H9 (cell line): ENCODE results near the gene NKD2. TPM values are rescaled to one million over a fixed set of nuclear protein-coding genes. Genes with fewer than 3 reads are reported as not detected.

Source experiments
- DNase-seq: peaks from one replicate; pipeline ENCODE4 v3.0.0-alpha.2; 2017
- H2AFZ ChIP-seq: one replicate; pipeline ENCODE4 v1.6.1; 2013; ENCODE audit warnings: mild to moderate bottlenecking, low read length, control low read depth, moderate library complexity
- H2AK5ac ChIP-seq: 2 replicates; pipeline ENCODE4 v1.6.1; 2013; ENCODE audit warnings: low read length, control low read depth, mixed read lengths; ENCODE audit not compliant: insufficient read length
- H2BK120ac ChIP-seq: one replicate; pipeline ENCODE4 v1.6.1; 2013; ENCODE audit warnings: low read depth, mild to moderate bottlenecking, low read length, control low read depth, inconsistent platforms; ENCODE audit not compliant: poor library complexity, severe bottlenecking
- H2BK12ac ChIP-seq: 2 replicates; pipeline ENCODE4 v1.6.1; 2013; ENCODE audit warnings: low read length, control low read depth, mixed read lengths, low read depth; ENCODE audit not compliant: insufficient read length
- H2BK15ac ChIP-seq: 2 replicates; pipeline ENCODE4 v1.6.1; 2013; ENCODE audit warnings: low read depth, low read length, control low read depth
- H2BK20ac ChIP-seq: one replicate; pipeline ENCODE4 v1.6.1; 2013; ENCODE audit warnings: low read depth, mild to moderate bottlenecking, low read length, control low read depth, inconsistent platforms; ENCODE audit not compliant: poor library complexity, severe bottlenecking
- H2BK5ac ChIP-seq: 2 replicates; pipeline ENCODE4 v1.6.1; 2013; ENCODE audit warnings: low read length, control low read depth, mixed read lengths; ENCODE audit not compliant: insufficient read length
- H3K14ac ChIP-seq: 2 replicates; pipeline ENCODE4 v1.6.1; 2013; ENCODE audit warnings: low read length, control low read depth; ENCODE audit not compliant: insufficient read depth
- H3K18ac ChIP-seq: 2 replicates; pipeline ENCODE4 v1.6.1; 2013; ENCODE audit warnings: low read depth, mild to moderate bottlenecking, mixed read lengths, low read length, control low read depth; ENCODE audit not compliant: insufficient read length
- H3K23ac ChIP-seq: 2 replicates; pipeline ENCODE4 v1.6.1; 2013; ENCODE audit warnings: low read length, control low read depth, mixed read lengths, low read depth; ENCODE audit not compliant: insufficient read length
- H3K23me2 ChIP-seq: 2 replicates; pipeline ENCODE4 v1.6.1; 2013; ENCODE audit warnings: low read depth, mild to moderate bottlenecking, mixed read lengths, low read length, control low read depth; ENCODE audit not compliant: insufficient read length, poor library complexity, severe bottlenecking
- H3K27ac ChIP-seq: 2 replicates; pipeline ENCODE4 v1.5.1; 2013; ENCODE audit warnings: low read length, control low read depth, mixed read lengths, low read depth; ENCODE audit not compliant: insufficient read length
- H3K27me3 ChIP-seq: 2 replicates; pipeline ENCODE4 v1.6.1; 2013; ENCODE audit warnings: low read length, control low read depth, inconsistent platforms; ENCODE audit not compliant: insufficient read depth
- H3K4ac ChIP-seq: 2 replicates; pipeline ENCODE4 v1.6.1; 2013; ENCODE audit warnings: low read depth, mild to moderate bottlenecking, control low read depth, inconsistent platforms, low read length, moderate library complexity
- H3K4me1 ChIP-seq: 2 replicates; pipeline ENCODE4 v1.6.1; 2013; ENCODE audit warnings: low read length, control low read depth, inconsistent platforms; ENCODE audit not compliant: insufficient read depth
- H3K4me2 ChIP-seq: 2 replicates; pipeline ENCODE4 v1.6.1; 2013; ENCODE audit warnings: low read length, control low read depth, mixed read lengths; ENCODE audit not compliant: insufficient read length, insufficient read depth
- H3K56ac ChIP-seq: 2 replicates; pipeline ENCODE4 v1.6.1; 2013; ENCODE audit warnings: low read depth, mild to moderate bottlenecking, mixed read lengths, low read length, control low read depth; ENCODE audit not compliant: insufficient read length
- H3K79me1 ChIP-seq: 2 replicates; pipeline ENCODE4 v1.6.1; 2013; ENCODE audit warnings: low read depth, mild to moderate bottlenecking, moderate library complexity, low read length, control low read depth, inconsistent platforms; ENCODE audit not compliant: insufficient read depth, poor library complexity, severe bottlenecking
- H3K79me2 ChIP-seq: 2 replicates; pipeline ENCODE4 v1.6.1; 2013; ENCODE audit warnings: low read length, control low read depth, inconsistent platforms; ENCODE audit not compliant: insufficient read depth
- H3K9ac ChIP-seq: 2 replicates; pipeline ENCODE4 v1.6.1; 2013; ENCODE audit warnings: low read length, control low read depth, mixed read lengths; ENCODE audit not compliant: insufficient read length; ENCODE audit errors: extremely low read depth
- H3K9me3 ChIP-seq: one replicate; pipeline ENCODE4 v1.6.1; 2013; ENCODE audit warnings: low read depth, low read length, inconsistent platforms; ENCODE audit not compliant: control insufficient read depth
- H3T11ph ChIP-seq: one replicate; pipeline ENCODE4 v1.6.1; 2013; ENCODE audit warnings: mild to moderate bottlenecking, low read length, control low read depth, inconsistent platforms
- H4K20me1 ChIP-seq: one replicate; pipeline ENCODE4 v1.6.1; 2013; ENCODE audit not compliant: control insufficient read depth, insufficient read length, insufficient read depth
- H4K5ac ChIP-seq: 2 replicates; pipeline ENCODE4 v1.6.1; 2013; ENCODE audit warnings: low read depth, mild to moderate bottlenecking, mixed read lengths, low read length, control low read depth; ENCODE audit not compliant: insufficient read length
- H4K8ac ChIP-seq: replicated peaks from 2 replicates; pipeline ENCODE4 v1.6.1; 2013; ENCODE audit warnings: low read length, control low read depth, mixed read lengths, low read depth; ENCODE audit not compliant: insufficient read length
- H4K91ac ChIP-seq: 2 replicates; pipeline ENCODE4 v1.6.1; 2013; ENCODE audit warnings: low read depth, mild to moderate bottlenecking, moderate library complexity, mixed read lengths, low read length, control low read depth; ENCODE audit not compliant: insufficient read length
- H3K27ac Mint-ChIP-seq, 3 experiments: 2 replicates in 2 of 3; 3 replicates in 1 of 3; pipeline ENCODE4 v1.8.0; 2020 to 2021; ENCODE audit warnings: mixed read lengths in 3 of 3, mild to moderate bottlenecking in 1 of 3, moderate library complexity in 1 of 3
- H3K27me3 Mint-ChIP-seq: 2 replicates; pipeline ENCODE4 v1.8.0; 2021; ENCODE audit warnings: low read depth, mild to moderate bottlenecking, moderate library complexity, mixed read lengths
- H3K36me3 Mint-ChIP-seq, 3 experiments: 2 replicates in 2 of 3; 3 replicates in 1 of 3; pipeline ENCODE4 v1.8.0; 2020 to 2021; ENCODE audit warnings: low read depth in 3 of 3, mixed read lengths in 3 of 3; ENCODE audit not compliant: insufficient read depth in 1 of 3
- H3K4me1 Mint-ChIP-seq, 2 experiments: 2 replicates each; pipeline ENCODE4 v1.8.0; 2020; ENCODE audit warnings: mixed read lengths in 2 of 2
- H3K4me3 Mint-ChIP-seq, 2 experiments: 2 replicates in 1 of 2; 3 replicates in 1 of 2; pipeline ENCODE4 v1.8.0; 2020 to 2021; ENCODE audit warnings: mild to moderate bottlenecking in 2 of 2, mixed read lengths in 2 of 2, moderate library complexity in 1 of 2
- H3K9me3 Mint-ChIP-seq, 2 experiments: 2 replicates in 1 of 2; 3 replicates in 1 of 2; pipeline ENCODE4 v1.8.0; 2020; ENCODE audit warnings: mild to moderate bottlenecking in 2 of 2, mixed read lengths in 2 of 2, moderate library complexity in 1 of 2
- CTCF ChIP-seq: fragments of 200-600 bp; sonication (generic); conservative IDR thresholded peaks from 3 replicates; pipeline ENCODE4 v1.8.0; 2021; ENCODE audit warnings: antibody characterized with exemption, mild to moderate bottlenecking
- WGBS: extraction: QIAGEN DNeasy Blood & Tissue Kit; methylation state at CpG from one replicate; pipeline ENCODE4 v1.1.7; 2013; ENCODE audit warnings: missing lambda C conversion rate, low lambda C conversion rate, mixed read lengths; ENCODE audit not compliant: insufficient read length; ENCODE audit errors: extremely low coverage; 5-methylcytosine and 5-hydroxymethylcytosine counted together
- total RNA-seq: library from RNA; stranded (reverse); gene quantifications from 2 replicates; pipeline ENCODE4 v1.2.1, GENCODE V29; 2021

The NKD2 gene
- total RNA-seq, 1 experiment from 2014 or later = 7.3 TPM

GRCh38 chr5:1065143-1065750 is 56.6 kb downstream of the NKD2 start:
- TF ChIP-seq CTCF = no peak
- Histone ChIP-seq H3K9me3 (no peaks in the 10 kb centered on the region), H2BK15ac (no peak overlapping the region), H2AFZ (no peak overlapping the region), H3K14ac (no peak overlapping the region), H3K56ac (no peak overlapping the region), H3K4ac (no peak overlapping the region), H3K4me1 (no peaks in the 10 kb centered on the region), H4K20me1 (no peaks in the 10 kb centered on the region), H3K9ac (no peak overlapping the region), H3T11ph (no peak overlapping the region), H3K27ac (no peak overlapping the region), H2BK120ac (no peak overlapping the region), H2BK12ac (no peak overlapping the region), H4K91ac (no peak overlapping the region), H2AK5ac (no peak overlapping the region), H3K4me2 (no peak overlapping the region), H3K79me1 (no peaks in the 10 kb centered on the region), H2BK5ac (no peak overlapping the region), H3K23me2 (no peaks in the 10 kb centered on the region), H4K8ac (no peak overlapping the region), H3K27me3 (no peaks in the 10 kb centered on the region), H3K79me2 (no peaks in the 10 kb centered on the region), H3K23ac (no peak overlapping the region), H2BK20ac (no peak overlapping the region), H4K5ac (no peak overlapping the region), H3K18ac (no peak overlapping the region)
- Mint-ChIP-seq H3K4me3 (no peak overlapping the region), H3K4me1 (peaks cover 0 to 3% of the 10 kb centered on the region in 2 experiments; a peak in 1 of 4 replicates), H3K27me3 (no peaks in the 10 kb centered on the region), H3K9me3 (no peaks in the 10 kb centered on the region), H3K36me3 (peaks cover 5 to 31% (median 6%) of the 10 kb centered on the region in 3 experiments; a peak in 6 of 7 replicates), H3K27ac (peak overlapping the region in 1 of 3 experiments; percentile 79; a peak in 2 of 7 replicates)
- DNase-seq = no peak
- WGBS = no CpG with 5 or more reads among the region's 26 CpGs
